NCI-H1092 treated with DMSO at 0.1 percent for 48 hours (cell line): ENCODE measurements around the gene C14orf132.

Experiments used
- DNase-seq: peaks from one replicate; lab custom pipeline; 2025; lab: John Stamatoyannopoulos, UW

C14orf132 gene

DNA sequence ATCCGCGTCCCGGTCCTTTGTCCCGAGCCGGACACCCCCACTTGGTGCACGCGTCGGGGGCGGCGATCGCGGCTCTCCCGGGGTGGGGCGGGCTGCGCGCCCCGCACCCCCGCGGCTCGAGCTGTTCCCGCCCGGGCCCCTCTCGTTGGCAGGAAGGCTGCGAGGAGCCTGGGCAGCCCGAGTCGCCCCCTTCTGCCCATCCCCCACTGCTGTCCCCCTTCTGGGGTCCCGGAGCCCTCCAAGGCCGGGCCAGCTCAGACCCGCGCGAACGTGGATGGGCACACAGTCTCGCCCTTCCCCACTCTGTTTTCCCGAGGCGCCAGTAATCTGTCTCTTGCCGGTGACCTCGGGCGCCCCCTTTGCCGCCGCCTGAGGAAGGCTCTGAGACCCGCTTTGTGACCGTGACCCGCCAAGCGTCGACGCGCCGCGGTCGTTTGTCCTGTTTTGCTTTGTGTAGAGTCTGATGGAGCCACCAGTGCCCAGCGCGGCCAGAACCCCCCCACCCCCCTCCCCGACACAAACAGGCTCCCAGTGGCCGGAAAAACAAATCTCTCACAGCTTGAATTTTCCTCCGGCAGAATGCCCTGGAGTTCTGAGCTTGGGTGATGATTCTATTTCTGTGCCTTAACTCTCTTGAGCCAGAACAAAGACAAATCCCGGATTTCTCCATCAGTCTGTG lies 610 bp downstream of the C14orf132 start:
- peak; percentile 56 for DNase-seq

DNA sequence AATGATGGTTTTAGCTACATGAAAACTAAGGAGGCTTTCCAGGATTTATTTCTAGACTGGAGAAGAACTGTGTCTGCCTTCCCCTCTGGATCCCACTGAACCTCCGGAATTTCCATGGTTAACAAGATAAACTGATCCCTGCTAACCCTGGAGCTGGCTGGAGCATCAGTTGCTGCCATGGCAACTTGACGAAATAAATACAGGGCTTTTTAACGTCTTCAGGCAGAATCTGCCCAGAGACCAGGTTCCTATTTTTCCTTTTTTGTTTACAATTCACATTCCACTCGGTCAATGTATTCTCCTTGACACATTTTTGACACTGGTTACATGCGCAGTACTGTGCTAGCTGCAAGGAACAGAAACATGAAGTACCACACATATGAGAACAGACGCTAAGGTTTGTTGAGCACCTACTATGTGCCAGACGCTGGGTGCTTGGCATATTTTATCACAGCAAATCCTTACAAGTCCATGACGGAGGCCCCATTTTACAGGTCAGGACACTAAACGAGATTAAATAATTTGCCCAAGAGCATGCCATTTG lies 1.7 kb downstream of the C14orf132 start:
- no peak for DNase-seq

DNA sequence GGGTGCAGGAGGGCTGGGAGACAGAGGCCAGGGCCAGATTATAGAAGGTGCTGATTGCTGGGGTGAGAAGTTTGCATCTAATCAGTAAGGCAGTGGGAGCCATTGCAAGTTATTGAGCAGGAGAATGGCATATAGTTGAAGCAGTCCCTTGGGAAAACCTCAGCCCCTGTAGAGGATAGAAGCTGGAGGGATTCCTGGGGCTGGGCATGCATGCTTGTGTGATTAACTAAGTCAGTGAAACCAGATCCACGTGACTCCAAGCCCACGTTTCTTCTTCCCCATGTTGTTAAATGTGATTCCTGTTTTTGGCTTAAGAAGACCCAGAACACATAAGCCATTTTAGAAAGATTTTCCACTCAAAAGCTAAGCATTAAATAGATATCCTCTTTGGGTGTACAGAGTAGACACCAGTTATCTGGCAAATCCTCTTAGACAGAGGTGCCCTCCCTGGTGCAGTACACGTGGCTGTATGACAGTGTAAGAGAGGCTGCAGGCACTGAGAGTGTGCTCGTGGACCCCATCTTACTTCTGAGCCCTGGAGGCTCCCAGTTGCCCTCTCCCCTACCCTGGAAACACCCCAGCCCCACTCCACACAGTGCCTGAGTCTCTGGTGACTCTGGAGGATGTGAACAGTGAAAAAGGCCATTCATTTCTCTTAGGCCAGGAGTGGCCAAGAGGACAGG lies 3.2 kb downstream of the C14orf132 start:
- DNase-seq, result no peak

DNA sequence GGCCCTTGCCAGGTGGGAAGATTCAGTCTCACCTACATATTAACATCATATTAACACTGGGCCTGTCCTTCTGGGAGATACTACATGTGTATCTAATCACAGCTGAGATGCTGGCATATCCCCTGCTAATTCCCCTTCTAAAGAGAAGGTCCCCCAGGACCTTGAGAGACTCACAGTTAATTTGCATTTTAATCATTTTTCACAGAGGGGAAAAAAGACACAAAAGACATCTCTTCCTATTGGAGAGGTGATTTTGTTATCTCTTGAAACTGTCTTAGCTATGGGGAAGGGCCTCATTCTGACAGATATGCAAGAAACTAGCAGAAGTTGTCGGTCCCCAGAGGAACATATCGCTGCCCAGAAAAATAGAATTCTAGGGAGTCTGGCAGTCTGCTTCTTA lies 7.5 kb downstream of the C14orf132 start:
- DNase-seq, result no peak

DNA sequence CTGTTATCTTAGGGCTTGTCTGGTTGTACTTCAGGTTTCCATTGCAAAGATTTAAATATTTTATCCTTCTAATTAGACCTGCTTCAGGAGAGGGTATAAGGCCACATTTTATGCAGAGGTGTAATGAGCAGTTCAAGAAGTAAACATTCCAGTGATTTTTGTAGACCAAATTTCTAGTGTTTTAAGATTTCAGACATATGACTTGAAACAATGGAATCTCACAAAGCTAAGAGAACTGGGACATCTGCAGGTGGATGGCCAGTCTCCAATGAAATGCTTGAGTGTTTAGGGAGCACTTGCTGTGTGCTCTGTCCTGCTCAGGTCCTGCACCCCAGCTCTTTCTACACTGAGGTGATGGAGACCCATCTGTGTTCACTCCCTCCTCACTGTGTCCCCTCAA lies 7.9 kb downstream of the C14orf132 start:
- DNase-seq, result no peak

DNA sequence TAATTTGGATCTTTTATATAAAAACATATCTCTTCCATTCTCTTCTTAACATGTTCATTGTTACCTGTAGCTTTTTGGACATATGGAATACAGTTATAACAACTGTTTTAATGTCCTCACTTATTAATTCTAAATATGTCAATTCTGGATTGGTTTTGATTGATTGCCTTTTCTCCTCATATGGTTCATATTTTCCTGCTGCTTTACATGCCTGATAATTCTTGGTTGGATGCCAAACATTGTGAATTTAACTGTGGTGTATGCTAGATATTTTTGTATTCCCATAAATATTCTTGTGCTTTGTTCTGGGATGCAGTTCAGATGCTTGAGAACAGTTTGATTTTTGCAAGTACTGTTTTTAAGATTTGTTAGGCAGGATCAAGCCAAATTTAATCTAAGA lies 10.8 kb downstream of the C14orf132 start:
- DNase-seq, result no peak

DNA sequence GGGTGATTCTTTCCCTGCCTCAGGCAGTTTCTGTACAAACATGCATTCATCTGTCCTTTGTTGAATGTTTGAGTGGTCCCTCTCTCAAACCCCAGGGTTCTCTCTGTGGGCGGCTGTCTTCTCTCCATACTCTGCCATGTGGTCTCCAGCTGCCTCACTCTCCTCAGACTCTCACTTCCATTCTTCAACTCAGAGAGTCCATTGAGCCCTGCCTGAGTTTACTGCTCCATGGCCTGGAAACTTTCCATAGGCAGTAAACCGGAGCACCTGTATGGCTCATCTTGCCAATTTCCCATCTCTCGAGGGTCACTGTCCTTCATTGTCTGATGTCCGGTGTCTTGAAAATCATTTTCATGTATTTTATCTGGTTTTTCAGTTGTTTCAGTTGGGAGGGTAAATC lies 11.3 kb downstream of the C14orf132 start:
- DNase-seq, result peak; percentile 58

DNA sequence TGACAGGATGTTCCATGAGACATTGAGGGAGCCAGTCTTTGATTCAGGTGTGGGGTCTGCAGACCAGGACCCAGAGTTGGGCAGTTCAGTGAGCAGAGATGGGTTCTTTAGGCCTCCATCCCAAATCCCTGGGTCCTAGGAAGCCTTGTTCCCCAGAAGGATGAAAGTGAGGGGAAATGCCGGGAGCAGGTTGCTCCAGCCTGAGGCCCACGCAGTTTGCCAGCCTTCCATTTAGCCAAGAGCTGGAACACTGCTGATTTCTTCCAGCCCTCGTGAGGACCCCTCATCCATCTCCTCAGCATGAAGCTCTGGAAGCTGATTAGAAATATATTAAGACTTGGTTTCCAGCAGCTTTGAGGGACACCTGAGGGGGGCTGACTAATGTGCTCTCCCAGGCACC lies 12.1 kb downstream of the C14orf132 start:
- no peak for DNase-seq

DNA sequence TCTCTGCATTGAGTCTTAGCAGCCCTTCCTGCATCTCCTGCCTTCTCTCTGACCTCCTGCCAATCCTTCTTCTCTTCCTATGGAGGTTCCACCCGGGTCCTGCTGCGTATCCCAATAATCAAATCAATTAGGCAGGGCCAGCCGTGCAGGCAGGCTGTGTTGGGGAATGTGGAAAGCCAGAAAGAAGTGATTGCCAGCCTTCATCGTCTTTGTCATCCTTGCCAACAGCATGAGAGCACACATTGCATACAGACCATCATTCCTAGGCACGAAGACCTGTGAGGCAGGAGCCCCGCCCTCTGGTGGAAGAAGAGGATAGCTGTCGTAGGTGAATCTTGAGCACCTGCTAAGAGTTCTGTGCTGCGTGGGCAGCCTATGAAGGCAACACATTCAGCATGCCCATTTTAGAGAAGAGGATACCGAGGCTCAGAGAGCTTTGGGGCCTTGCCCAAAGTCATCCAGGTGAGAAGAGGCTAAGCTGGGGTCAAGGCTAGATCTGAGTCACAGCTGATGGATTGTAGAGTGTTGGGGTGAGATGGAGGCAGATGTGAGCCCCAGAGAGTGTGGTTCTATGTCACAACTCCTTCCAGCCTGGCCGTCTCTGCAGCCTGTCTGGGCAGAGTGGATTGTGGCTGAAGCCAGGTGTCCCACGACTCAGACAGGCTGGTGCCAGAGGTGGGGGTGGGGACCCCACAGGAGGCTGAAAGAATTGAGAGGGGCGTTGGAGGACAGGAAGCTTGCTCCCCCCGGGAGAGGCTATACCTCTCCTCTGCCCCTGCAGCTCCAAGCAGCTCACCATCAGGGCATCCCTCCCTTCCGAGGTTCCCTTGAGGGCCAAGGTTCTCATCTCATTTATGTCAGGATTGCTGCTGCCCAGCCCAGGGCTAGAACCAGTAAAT lies 12.7 kb downstream of the C14orf132 start:
- DNase-seq, result peak; percentile 16

DNA sequence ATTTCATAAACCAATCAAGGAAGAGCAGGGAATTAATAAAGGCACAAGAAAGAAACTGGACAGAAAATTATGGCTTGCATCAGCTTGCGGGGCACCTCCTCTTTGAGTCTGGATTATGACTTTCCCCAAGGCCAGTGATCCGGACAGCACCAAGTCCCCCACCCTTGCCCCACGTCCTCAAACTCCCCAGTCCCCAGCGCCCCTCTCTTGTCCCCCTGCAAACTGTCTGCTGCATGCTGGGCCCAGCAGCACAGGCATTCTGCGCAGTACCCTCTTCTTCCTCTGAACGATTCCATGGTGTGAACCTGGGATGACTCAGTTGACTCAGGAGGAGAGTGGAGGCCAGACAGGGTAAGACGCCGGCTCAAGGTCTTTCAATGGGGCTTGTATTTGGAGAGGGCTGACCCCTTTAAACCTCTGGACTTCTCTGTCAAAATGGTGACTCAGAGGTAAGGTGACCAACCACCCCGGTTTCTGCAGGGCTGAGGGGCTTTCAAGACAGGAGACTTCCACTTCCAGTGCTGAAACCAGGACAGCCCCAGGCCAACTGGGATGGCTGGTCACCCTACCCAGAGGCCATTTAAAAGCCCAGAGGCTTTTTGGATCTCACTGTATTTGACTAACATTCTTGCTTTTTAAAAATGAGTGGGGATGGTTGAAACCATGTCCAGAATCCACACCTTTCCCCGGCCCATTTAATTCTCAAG lies 13.5 kb downstream of the C14orf132 start:
- no peak for DNase-seq

DNA sequence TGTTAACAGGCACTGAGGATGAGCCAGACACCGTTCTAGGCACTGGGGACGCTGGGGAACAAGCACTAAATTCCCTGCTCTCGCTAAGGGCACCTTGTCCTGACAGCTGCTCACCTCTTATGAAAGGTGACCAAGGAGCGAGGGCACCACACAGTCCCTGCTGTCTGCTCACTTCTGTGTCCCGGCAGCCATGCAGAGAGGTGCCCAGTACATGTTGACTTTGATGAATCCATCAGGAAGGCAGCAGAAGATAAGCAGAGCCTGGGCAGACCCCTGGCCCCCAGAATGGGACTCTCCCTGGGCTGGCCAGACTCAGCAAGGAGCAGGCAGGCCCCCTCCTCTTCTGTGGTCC lies 14.1 kb downstream of the C14orf132 start:
- no peak for DNase-seq

DNA sequence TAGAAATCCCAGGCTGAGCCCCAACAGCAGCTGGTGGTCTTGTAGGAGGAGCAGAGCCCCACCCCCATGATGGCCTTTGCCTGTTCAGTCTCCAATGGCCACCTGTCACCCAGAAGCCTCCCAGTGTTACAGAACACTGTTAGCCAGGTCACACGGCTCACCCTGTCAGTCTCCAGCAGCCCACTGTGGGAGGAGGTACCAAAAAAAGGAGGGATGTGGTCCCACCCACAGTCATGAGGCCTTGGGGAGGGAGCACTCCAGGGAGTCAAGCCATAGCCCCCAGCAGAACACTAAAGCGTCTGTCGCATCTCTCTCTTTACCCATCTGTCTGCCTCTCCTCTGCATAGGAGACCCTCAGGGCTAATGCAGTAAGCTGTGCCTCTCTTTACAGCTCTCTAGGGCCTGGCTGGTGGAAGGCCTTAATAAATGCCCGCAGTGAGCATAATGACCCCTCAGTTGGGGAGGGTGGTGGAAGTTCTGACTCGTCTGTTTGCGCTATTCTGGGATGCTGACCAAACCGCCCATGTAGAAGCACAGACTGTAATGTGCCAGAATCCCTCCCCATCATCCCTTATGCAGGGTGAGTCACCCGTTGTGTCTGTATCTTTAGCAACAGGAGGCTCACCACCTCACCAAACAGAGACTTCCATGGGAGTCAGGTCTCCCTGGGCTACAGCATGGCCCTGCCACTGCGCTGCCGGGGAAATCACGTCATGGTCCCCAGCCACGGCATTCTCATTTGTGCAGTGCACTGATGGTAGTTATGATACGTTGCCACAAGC lies 14.6 kb downstream of the C14orf132 start:
- DNase-seq, result no peak

DNA sequence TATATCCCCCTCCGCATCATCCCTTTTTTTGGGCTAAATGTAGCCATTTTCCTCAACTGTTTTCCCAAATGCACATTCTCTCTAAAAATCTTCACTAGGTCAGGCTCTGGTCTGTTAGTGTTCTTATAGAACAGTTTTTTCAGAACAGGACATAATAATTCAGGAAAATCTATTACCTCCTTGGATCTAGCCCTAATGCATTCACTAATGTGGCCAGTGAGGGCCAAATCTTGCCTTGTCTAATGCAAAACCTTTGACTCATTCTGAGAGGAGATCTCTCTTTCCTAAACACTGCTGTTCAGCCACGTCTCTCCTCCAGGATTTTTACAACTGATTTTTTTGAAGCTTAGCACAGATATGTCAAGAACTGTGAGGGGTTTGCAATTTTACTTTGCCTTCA lies 15.5 kb downstream of the C14orf132 start:
- no peak for DNase-seq

DNA sequence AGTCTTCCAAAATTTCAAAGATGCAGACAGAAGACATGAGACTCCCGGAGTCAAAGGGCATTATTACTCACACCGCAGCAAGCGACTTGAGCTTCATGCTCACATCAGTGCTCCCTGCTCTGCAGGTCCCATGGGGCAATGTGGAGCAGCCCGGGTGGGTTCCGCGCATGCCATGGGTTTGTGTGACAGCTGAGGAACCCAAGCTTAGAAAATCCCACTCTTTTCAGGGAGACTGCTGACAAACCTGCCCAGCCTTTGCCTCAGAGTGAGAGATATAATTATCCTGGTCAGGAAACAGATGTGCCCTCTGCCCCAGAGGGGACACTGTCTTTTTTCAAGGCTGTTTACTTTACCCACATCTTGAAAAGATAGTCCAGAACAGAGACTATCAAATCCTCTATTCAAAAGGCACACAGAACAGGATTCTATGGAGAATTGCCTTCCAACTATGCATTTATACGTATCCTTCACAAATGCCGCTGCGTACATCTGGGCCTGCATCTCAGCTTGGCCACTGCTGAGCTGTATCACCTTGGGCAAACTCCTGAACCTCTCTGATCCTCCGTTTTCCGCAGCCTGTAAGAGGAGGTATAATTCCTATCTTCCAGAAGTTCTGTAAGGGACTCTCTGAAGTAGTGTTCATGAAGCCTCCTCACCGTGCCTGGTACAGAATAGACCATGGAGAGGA lies 16.0 kb downstream of the C14orf132 start:
- no peak for DNase-seq

DNA sequence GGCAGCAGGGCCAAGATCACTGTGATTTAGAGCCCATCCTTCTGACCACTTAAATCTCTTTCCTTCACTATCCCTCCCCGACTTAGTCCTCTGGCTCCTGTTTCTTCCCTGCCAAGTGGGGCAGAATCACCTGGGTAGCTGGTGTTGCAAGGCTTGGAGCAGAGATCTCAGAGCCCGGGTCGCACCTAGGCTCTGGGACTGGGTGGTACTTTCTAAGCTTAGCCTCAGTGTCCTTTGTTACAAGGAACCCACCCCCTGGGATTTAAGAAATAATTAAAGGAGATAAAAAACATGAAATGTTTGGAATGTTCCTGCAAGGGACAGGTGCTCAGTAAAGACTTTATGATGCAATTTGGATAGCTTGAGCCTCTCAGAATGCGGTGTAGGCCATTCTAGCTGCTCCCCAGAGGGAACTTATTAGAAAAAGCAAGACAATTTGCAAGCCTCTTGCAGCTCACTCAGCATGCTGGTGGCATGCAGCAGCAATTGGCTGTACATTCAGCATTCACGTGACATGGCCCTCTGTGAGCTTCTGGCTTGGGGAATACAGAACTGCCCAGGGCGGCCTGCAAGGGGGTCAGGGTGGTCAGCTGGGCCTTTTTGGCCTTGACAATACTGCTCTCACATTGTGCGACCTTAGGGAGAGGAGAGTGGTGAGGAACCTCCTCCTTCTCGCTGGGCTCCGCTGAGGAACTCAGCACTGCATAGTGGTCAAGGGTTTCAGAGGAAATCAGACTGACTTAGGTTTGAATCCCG lies 16.8 kb downstream of the C14orf132 start:
- no peak for DNase-seq

DNA sequence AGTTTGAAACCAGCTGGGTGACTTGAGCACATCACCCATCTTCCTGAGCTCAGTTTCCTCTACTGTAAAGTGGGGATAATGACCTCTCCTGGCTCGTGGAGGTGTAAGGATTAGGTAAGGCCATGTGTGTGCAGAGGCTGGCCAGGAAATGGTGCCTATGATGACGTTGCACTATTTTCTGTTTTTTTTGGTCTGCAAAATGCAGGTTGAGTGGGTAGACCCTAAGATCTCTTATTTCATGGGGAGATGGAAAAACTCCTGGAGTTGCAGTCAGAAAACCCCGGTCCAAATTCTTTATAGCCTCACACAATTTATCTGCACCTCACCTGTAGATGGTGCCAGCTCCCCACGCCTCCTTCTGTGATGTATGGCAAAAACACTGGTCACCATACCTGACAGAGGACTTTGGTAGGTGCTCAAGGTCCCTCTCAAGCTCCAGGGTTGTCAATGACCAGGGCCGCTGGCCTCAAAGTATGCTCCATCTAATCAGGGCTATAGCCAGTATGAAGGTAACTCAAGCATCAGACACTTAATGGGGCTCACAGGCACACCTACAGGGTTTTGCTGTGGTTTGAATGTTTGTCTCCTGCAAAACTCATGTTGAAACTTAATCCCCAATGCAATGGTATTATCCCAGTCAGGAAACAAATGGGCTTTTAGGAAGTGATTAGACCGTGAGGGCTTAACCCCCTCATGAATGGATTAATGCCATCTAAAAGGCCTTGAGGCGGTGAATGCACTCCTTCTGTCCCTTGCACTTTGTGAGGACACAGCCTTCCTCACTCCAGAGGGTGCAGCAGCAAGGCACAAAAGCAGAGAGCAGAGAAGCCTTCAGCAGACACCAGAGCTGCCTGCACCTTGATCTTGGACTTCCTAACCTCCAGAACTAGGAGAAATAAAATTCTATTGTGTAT lies 17.6 kb downstream of the C14orf132 start:
- peak; percentile 9 for DNase-seq

DNA sequence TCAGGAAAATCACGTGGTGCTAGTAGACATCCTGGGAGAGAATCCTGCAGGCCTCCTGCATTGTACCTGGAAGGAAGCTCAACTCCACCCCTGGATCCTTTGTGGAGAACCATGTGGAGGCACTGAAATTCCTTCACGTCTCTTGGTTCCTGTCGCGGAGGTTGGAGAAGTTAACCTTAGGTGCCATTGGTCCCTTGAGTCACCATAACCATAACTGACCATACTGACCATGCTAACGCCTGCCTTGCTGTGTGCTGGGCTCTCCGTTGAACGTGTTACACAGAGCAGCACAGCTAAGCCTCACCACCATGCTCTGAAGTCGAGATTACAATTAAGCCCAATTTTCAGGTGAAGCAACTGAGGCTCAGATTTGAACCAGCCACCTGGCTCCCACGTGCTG lies 18.6 kb downstream of the C14orf132 start:
- DNase-seq, result no peak

DNA sequence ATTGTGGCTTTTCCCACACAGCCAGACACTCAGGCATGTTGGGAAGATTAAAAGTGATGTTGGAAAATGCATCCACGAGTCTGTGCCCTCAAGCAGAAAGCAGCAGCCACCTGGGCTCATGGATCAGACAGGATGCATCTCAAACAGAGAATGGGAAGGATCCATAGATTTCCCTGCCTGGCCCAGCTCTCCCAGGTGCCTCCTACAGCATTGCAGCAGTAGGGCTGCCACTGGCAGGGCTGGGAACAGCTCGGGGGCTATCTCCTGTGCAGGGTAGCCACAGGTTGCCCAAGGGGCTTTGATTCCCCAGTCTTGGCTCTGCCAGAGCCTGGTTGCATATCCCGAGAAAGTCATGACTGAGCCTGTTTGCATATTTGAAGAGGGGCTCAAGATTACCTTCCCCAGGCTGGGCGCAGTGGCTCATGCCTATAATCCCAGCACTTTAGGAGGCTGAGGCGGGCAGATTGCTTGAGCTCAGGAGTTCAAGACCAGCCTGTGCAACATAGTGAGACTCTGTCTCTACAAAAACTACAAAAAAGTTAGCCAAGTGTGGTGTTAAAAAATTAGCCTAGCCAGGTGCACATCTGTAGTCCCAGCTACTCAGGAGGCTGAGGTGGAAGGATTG lies 19.5 kb downstream of the C14orf132 start:
- DNase-seq, result no peak
